HEK293T (cell line): ENCODE measurements around the gene RPGRIP1L.

Source experiments
- ARNT ChIP-seq: fragments of 450-650 bp; IDR thresholded peaks from 2 replicates; pipeline ENCODE4 v1.6.1; 2017; ENCODE audit warnings: mild to moderate bottlenecking
- BHLHE40 ChIP-seq: fragments of 450-650 bp; IDR thresholded peaks from 2 replicates; pipeline ENCODE4 v1.6.1; 2016; ENCODE audit warnings: mild to moderate bottlenecking, moderate library complexity, borderline replicate concordance
- FOXA1 ChIP-seq: fragments of 450-650 bp; IDR thresholded peaks from 2 replicates; pipeline ENCODE4 v1.6.1; 2016; ENCODE audit warnings: mild to moderate bottlenecking
- FOXK2 ChIP-seq: fragments of 450-650 bp; IDR thresholded peaks from 2 replicates; pipeline ENCODE4 v1.6.1; 2016; ENCODE audit warnings: mild to moderate bottlenecking
- FOXM1 ChIP-seq: fragments of 450-650 bp; IDR thresholded peaks from 2 replicates; pipeline ENCODE4 v1.6.1; 2017; ENCODE audit warnings: mild to moderate bottlenecking, borderline replicate concordance
- LEF1 ChIP-seq: fragments of 450-650 bp; IDR thresholded peaks from 2 replicates; pipeline ENCODE4 v1.6.1; 2017; ENCODE audit warnings: mild to moderate bottlenecking, borderline replicate concordance
- SP1 ChIP-seq: fragments of 450-650 bp; IDR thresholded peaks from 2 replicates; pipeline ENCODE4 v1.6.1; 2017

GRCh38 chr16:53745753-53746266 is 42.2 kb upstream of the RPGRIP1L start:
- no peak for TF ChIP-seq LEF1
- no peak for TF ChIP-seq SP1
- TF ChIP-seq BHLHE40 = no peak
- no peak for TF ChIP-seq FOXM1
- TF ChIP-seq ARNT = no peak
- no peak for TF ChIP-seq FOXA1
- no peak for TF ChIP-seq FOXK2
